ENCODE results near the gene ERRFI1.
A peak's percentile ranks its signal among the peaks of the same experiment; 100 is the strongest.

Gene ERRFI1

DNA sequence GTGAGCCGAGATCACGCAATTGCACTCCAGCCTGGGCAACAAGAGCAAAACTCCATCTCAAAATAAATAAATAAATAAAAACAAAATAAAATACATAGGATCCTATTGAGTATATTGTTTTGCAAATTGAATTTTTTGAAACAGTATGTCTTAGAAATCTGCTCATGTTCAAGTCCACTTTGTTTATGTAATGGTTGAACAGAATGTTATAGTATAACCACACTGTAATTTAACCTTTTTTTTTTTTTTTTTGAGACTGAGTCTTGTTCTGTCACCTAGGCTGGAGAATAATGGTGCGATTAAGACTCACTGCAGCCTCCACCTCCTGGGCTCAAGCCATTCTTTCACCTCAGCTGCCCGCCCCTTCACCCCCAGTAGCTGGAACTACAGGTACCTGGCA is 33.2 kb downstream of the ERRFI1 start:
- Mint-ChIP-seq H3K4me1 (peaks cover 17% of the 10 kb centered on the region), H3K36me3 (peaks cover 15% of the 10 kb centered on the region), H3K9me3 (peaks cover 6% of the 10 kb centered on the region), H3K27me3 (no peaks in the 10 kb centered on the region), H3K4me3 (no peak overlapping the region), H3K27ac (no peak overlapping the region)
- ATAC-seq (ENCODE audit: low read depth), result no peak
- no peak for DNase-seq (ENCODE audit: low spot score in 2 of 2)

- Mint-ChIP-seq H3K27ac (no peak overlapping the region), H3K9me3 (peaks cover 6% of the 10 kb centered on the region), H3K36me3 (peaks cover 12% of the 10 kb centered on the region), H3K4me1 (peaks cover 17% of the 10 kb centered on the region), H3K4me3 (no peak overlapping the region), H3K27me3 (no peaks in the 10 kb centered on the region)
- DNase-seq (ENCODE audit: low spot score in 2 of 2) (no peak), ATAC-seq (ENCODE audit: low read depth) (no peak)
These were observed 34.3 kb downstream of the ERRFI1 start for GRCh38 chr1:7991504-7992440.

DNA sequence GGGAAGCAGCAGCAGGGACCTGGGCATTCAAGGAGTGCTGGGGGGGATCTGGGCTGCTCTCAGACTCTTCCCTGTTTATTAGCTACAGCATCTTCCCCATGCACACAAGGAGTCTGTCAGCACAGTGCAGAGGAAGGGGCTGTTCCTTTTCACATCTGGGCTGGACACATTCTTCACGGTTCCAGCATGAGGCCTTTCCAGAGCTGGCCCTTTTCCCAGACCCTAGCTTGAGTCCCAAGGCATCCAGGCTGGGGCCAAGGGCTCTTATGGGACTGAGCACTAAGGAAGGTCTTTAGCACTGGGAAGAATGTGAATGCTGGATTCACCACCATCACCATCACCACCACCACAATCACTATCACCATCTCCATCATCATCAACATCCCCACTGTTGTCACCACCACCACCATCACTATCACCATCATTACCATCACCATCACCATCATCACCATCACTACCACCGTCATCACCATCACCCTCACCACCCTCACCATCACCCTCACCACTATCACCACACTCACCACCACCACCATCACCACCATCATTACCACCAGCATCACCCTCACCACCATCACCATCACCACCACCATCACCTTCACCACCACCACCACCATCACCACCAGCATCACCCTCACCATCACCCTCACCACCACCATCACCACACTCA is 36.2 kb downstream of the ERRFI1 start:
- Mint-ChIP-seq H3K4me3 (no peak overlapping the region), H3K27me3 (no peaks in the 10 kb centered on the region), H3K4me1 (peaks cover 15% of the 10 kb centered on the region), H3K27ac (no peak overlapping the region), H3K36me3 (peaks cover 20% of the 10 kb centered on the region), H3K9me3 (peaks cover 6% of the 10 kb centered on the region)
- ATAC-seq (ENCODE audit: low read depth) (no peak), DNase-seq (ENCODE audit: low spot score in 2 of 2) (no peak)

DNA sequence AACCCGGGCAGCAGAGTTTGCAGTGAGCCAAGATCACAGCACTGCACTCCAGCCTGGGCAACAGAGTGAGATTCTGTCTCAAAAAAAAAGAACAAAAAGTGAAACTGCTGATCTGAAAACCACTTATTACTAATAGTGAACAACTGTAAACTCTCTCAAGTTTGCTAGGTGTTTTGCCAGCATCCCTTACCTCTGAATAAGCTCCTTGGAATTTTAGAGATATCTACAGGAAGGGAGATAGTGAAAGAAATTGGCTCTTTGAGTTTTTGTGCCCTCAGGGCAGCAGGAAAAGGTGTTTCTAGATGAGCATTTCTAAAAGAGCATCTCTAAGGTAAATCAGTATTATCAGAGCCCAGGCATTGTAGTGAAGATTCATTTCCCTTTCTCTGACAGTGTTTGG is 37.5 kb downstream of the ERRFI1 start:
- no peaks in the 10 kb centered on the region for H3K27me3 Mint-ChIP-seq
- peaks cover 20% of the 10 kb centered on the region for H3K36me3 Mint-ChIP-seq
- ATAC-seq (ENCODE audit: low read depth), result no peak
- H3K4me3 Mint-ChIP-seq, result no peak overlapping the region
- no peak overlapping the region for H3K27ac Mint-ChIP-seq
- H3K9me3 Mint-ChIP-seq, result peaks cover 6% of the 10 kb centered on the region
- no peak for DNase-seq (ENCODE audit: low spot score in 2 of 2)
- peaks cover 6% of the 10 kb centered on the region for H3K4me1 Mint-ChIP-seq

DNA sequence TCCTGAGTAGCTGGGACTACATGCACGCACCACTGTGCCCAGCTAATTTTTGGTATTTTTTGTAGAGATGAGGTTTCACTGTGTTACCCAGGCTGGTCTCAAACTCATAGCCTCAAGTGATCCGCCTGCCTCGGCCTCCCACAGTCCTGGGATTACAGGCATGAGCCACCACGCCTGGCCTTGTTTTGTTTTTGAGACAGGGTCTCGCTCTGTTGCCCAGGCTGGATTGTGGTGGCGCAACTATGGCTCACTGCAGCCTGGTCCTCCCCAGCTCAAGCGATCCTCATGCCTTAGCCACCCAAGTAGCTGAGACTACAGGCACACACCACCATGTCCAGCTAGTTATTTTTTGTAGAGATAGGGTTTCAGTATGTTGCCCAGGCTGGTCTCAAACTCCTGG is 38.6 kb downstream of the ERRFI1 start:
- Mint-ChIP-seq H3K27me3 (no peaks in the 10 kb centered on the region), H3K4me3 (no peak overlapping the region), H3K36me3 (peaks cover 21% of the 10 kb centered on the region), H3K9me3 (peaks cover 5% of the 10 kb centered on the region), H3K4me1 (peaks cover 6% of the 10 kb centered on the region), H3K27ac (no peak overlapping the region)
- ATAC-seq (ENCODE audit: low read depth) (no peak), DNase-seq (ENCODE audit: low spot score in 2 of 2) (no peak)

- ATAC-seq (ENCODE audit: low read depth), result no peak
- Mint-ChIP-seq H3K27ac (no peak overlapping the region), H3K4me3 (no peak overlapping the region), H3K9me3 (peaks cover 5% of the 10 kb centered on the region), H3K4me1 (peaks cover 10% of the 10 kb centered on the region), H3K27me3 (no peaks in the 10 kb centered on the region), H3K36me3 (peaks cover 23% of the 10 kb centered on the region)
- DNase-seq (ENCODE audit: low spot score in 2 of 2), result no peak
These were observed 40.1 kb downstream of the ERRFI1 start for GRCh38 chr1:7985851-7986612.

- ATAC-seq (ENCODE audit: low read depth), result no peak
These were observed 41.3 kb downstream of the ERRFI1 start for GRCh38 chr1:7984811-7985210.

DNA sequence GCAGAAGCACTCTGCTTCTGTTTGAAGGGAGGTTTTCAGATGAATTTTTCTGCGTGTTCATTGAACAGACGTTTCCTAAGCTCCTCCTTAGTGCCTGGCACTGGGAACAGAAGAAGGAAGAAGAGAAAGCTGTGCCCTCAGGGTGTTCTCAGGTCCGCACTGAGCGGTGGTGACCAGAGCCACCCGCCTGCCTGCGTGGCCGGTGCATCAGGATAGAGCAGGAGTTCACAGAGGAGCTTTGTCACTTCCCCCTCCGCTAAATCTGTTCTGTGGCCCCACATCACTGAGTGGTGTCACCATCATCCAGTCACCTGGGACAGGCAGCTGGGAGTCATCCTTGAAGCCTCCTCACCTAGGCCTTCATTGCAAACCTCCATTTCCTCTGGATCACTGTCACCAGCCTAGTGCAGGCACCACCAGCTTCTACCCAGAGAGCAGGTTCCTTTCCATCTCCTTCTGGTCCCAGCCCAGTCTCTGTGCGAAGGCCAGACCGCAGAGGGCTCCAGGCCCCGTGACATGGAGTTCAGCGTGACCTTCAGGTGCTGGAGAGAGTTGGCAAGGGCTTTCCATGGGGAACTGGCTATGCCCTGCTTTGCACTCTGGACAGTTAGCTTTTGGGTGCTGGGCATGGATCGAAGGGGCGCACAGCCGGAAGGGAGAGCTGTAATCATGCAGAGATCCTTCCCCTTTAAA is 42.9 kb downstream of the ERRFI1 start:
- Mint-ChIP-seq H3K36me3 (peaks cover 22% of the 10 kb centered on the region), H3K27me3 (no peaks in the 10 kb centered on the region), H3K4me3 (no peak overlapping the region), H3K27ac (no peak overlapping the region), H3K4me1 (peaks cover 6% of the 10 kb centered on the region), H3K9me3 (no peaks in the 10 kb centered on the region)
- ATAC-seq (ENCODE audit: low read depth) (no peak), DNase-seq (ENCODE audit: low spot score in 2 of 2) (no peak)

More at GRCh38 chr1:7984811-7985210, 41.3 kb downstream of the ERRFI1 start:
- no peak for DNase-seq (ENCODE audit: low spot score in 2 of 2)
- Mint-ChIP-seq H3K27me3 (no peaks in the 10 kb centered on the region), H3K4me1 (peaks cover 6% of the 10 kb centered on the region), H3K9me3 (no peaks in the 10 kb centered on the region), H3K4me3 (no peak overlapping the region), H3K36me3 (peaks cover 18% of the 10 kb centered on the region), H3K27ac (no peak overlapping the region)

- peaks cover 17% of the 10 kb centered on the region for H3K36me3 Mint-ChIP-seq
These were observed 45.1 kb downstream of the ERRFI1 start for GRCh38 chr1:7980984-7981383.

GRCh38 chr1:7975212-7975865 is 50.8 kb downstream of the ERRFI1 start:
- Mint-ChIP-seq H3K4me3 (no peak overlapping the region), H3K27ac (peak overlapping the region; percentile 56), H3K4me1 (peaks cover 2% of the 10 kb centered on the region), H3K27me3 (no peaks in the 10 kb centered on the region), H3K36me3 (peaks cover 17% of the 10 kb centered on the region), H3K9me3 (no peaks in the 10 kb centered on the region)
- peak; percentile 68 for ATAC-seq (ENCODE audit: low read depth)
- DNase-seq (ENCODE audit: low spot score in 2 of 2), result peak; percentile 11 to 26

More at GRCh38 chr1:7980984-7981383, 45.1 kb downstream of the ERRFI1 start:
- Mint-ChIP-seq H3K4me1 (peaks cover 6% of the 10 kb centered on the region), H3K4me3 (no peak overlapping the region), H3K9me3 (no peaks in the 10 kb centered on the region), H3K27me3 (no peaks in the 10 kb centered on the region), H3K27ac (no peak overlapping the region)
- DNase-seq (ENCODE audit: low spot score in 2 of 2) (no peak), ATAC-seq (ENCODE audit: low read depth) (no peak)

- DNase-seq (ENCODE audit: low spot score in 2 of 2) (no peak), ATAC-seq (ENCODE audit: low read depth) (no peak)
- Mint-ChIP-seq H3K36me3 (peaks cover 19% of the 10 kb centered on the region), H3K9me3 (no peaks in the 10 kb centered on the region), H3K27me3 (no peaks in the 10 kb centered on the region), H3K4me1 (peaks cover 4% of the 10 kb centered on the region), H3K27ac (no peak overlapping the region), H3K4me3 (no peak overlapping the region)
These were observed 53.0 kb downstream of the ERRFI1 start for GRCh38 chr1:7973086-7973485.

GRCh38 chr1:7972285-7972684 is 53.8 kb downstream of the ERRFI1 start:
- Mint-ChIP-seq H3K9me3 (no peaks in the 10 kb centered on the region), H3K4me1 (peaks cover 5% of the 10 kb centered on the region), H3K27ac (no peak overlapping the region), H3K4me3 (no peak overlapping the region), H3K36me3 (peaks cover 21% of the 10 kb centered on the region), H3K27me3 (no peaks in the 10 kb centered on the region)
- DNase-seq (ENCODE audit: low spot score in 2 of 2), result no peak
- ATAC-seq (ENCODE audit: low read depth), result no peak

DNA sequence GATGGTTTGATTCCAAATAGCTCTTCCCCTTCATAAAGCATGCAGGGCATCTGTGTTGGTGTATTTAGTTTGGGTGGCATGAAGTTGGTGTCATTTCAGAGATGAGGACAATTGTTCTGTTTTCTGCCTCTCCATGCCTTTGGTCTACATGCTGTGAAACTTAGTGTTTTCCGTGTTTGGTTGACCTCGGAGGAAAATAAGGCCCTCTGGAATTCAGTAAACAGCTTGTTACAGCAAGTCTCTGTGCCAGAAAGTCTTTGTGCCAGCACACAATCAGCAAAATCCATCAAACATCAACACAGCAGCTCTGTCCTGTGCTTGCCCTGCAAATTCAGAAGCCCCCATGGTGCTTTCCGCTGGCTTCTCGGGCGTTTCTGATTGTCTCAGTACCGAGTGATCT is 55.1 kb downstream of the ERRFI1 start:
- Mint-ChIP-seq H3K27ac (no peak overlapping the region), H3K27me3 (no peaks in the 10 kb centered on the region), H3K4me1 (peaks cover 12% of the 10 kb centered on the region), H3K36me3 (peaks cover 24% of the 10 kb centered on the region), H3K4me3 (no peak overlapping the region), H3K9me3 (no peaks in the 10 kb centered on the region)
- ATAC-seq (ENCODE audit: low read depth), result no peak
- DNase-seq (ENCODE audit: low spot score in 2 of 2), result no peak
